Loucy (cell line): ENCODE measurements around the gene NOM1.

ENCODE experiments used
- CTCF ChIP-seq: fragments of 200-600 bp; sonication (generic); conservative IDR thresholded peaks from 2 replicates; pipeline ENCODE4 v1.5.1; 2014; ENCODE audit warnings: mild to moderate bottlenecking, antibody characterized with exemption, low read length
- EZH2phosphoT487 ChIP-seq: fragments of 200-600 bp; IDR thresholded peaks from 2 replicates; pipeline ENCODE4 v1.6.1; 2018; ENCODE audit warnings: antibody characterized with exemption, mild to moderate bottlenecking, moderate library complexity, borderline replicate concordance

GRCh38 chr7:157021071-157021870 lies 71.8 kb downstream of the NOM1 start:
- no peak for TF ChIP-seq EZH2phosphoT487
- TF ChIP-seq CTCF, result no peak
